Putamen (tissue), 1 donor: Measurements from ENCODE around the gene SPG11.
A peak's percentile ranks its signal among the peaks of the same experiment; 100 is the strongest.
"Not testable (repeated sequence)": the region's sequence is repeated elsewhere in the genome, so short reads cannot be mapped to it uniquely, and the experiment has no call there.

Experiments used
- DNase-seq: peaks from one replicate; pipeline ENCODE4 v3.0.0-alpha.2; 2016; ENCODE audit warnings: low spot score

SPG11 gene, protein sequence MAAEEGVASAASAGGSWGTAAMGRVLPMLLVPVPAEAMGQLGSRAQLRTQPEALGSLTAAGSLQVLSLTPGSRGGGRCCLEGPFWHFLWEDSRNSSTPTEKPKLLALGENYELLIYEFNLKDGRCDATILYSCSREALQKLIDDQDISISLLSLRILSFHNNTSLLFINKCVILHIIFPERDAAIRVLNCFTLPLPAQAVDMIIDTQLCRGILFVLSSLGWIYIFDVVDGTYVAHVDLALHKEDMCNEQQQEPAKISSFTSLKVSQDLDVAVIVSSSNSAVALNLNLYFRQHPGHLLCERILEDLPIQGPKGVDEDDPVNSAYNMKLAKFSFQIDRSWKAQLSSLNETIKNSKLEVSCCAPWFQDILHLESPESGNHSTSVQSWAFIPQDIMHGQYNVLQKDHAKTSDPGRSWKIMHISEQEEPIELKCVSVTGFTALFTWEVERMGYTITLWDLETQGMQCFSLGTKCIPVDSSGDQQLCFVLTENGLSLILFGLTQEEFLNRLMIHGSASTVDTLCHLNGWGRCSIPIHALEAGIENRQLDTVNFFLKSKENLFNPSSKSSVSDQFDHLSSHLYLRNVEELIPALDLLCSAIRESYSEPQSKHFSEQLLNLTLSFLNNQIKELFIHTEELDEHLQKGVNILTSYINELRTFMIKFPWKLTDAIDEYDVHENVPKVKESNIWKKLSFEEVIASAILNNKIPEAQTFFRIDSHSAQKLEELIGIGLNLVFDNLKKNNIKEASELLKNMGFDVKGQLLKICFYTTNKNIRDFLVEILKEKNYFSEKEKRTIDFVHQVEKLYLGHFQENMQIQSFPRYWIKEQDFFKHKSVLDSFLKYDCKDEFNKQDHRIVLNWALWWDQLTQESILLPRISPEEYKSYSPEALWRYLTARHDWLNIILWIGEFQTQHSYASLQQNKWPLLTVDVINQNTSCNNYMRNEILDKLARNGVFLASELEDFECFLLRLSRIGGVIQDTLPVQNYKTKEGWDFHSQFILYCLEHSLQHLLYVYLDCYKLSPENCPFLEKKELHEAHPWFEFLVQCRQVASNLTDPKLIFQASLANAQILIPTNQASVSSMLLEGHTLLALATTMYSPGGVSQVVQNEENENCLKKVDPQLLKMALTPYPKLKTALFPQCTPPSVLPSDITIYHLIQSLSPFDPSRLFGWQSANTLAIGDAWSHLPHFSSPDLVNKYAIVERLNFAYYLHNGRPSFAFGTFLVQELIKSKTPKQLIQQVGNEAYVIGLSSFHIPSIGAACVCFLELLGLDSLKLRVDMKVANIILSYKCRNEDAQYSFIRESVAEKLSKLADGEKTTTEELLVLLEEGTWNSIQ (N-terminal part only)

DNA sequence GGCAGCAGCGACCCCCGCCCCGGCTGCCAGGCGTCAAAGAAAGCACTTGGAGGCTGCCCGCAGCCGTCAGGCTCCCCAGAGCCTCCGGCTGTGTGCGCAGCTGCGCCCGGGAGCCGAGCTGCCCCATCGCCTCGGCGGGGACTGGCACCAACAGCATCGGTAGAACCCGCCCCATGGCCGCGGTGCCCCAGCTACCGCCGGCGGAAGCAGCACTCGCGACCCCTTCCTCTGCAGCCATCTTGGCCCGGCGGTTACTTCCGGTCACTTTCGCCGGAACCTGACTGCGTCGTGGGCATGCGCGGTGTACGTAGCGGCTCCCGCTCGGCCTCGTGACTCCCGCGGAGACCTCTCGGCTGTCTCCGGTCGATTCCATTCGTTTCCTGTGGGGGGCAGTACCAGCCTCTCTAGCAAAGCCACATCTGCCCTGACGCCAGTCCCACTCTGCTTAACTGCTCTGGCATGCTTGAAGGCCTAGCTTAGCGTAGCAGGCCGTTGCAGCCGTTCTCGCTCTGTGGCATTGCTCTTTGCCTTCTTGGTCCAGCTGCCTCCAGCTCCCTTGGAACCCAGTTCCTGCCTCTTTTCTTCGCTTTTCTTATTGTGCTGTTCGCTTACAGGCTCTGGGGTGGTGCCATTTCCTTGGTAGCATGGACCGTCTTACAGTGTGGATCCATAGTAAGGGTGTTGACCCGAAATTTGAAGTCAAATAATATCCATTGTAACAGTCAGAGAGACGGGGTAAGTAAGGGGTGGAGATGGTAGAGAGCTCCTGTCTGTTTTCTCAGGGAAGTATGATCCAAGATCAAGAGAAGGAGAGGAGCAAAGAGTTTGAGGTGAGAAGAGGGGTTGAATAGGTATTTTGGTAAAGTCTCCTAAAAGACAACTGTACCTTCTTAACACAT lies at the start of gene SPG11:
Gene SPG11, minus strand, starts transcription at position 253 of the 899 bp plus-strand sequence. Its CDS starts 15 bp downstream, at position 238.
- DNase-seq = peak; percentile 97

DNA sequence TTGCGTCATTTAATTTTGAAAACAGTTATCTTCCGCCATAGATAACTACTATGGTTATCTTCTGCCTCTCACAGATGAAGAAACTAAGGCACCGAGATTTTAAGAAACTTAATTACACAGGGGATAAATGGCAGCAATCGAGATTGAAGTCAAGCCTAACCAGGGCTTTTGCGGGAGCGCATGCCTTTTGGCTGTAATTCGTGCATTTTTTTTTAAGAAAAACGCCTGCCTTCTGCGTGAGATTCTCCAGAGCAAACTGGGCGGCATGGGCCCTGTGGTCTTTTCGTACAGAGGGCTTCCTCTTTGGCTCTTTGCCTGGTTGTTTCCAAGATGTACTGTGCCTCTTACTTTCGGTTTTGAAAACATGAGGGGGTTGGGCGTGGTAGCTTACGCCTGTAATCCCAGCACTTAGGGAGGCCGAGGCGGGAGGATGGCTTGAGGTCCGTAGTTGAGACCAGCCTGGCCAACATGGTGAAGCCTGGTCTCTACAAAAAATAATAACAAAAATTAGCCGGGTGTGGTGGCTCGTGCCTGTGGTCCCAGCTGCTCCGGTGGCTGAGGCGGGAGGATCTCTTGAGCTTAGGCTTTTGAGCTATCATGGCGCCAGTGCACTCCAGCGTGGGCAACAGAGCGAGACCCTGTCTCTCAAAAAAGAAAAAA lies 49.0 kb upstream of the SPG11 start:
- DNase-seq = peak; percentile 69

DNA sequence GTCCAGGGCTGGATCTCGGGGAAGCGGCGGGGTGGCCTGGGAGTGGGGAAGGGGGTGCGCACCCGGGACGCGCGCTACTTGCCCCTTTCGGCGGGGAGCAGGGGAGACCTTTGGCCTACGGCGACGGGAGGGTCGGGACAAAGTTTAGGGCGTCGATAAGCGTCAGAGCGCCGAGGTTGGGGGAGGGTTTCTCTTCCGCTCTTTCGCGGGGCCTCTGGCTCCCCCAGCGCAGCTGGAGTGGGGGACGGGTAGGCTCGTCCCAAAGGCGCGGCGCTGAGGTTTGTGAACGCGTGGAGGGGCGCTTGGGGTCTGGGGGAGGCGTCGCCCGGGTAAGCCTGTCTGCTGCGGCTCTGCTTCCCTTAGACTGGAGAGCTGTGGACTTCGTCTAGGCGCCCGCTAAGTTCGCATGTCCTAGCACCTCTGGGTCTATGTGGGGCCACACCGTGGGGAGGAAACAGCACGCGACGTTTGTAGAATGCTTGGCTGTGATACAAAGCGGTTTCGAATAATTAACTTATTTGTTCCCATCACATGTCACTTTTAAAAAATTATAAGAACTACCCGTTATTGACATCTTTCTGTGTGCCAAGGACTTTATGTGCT lies 48.4 kb upstream of the SPG11 start:
- no peak for DNase-seq

DNA sequence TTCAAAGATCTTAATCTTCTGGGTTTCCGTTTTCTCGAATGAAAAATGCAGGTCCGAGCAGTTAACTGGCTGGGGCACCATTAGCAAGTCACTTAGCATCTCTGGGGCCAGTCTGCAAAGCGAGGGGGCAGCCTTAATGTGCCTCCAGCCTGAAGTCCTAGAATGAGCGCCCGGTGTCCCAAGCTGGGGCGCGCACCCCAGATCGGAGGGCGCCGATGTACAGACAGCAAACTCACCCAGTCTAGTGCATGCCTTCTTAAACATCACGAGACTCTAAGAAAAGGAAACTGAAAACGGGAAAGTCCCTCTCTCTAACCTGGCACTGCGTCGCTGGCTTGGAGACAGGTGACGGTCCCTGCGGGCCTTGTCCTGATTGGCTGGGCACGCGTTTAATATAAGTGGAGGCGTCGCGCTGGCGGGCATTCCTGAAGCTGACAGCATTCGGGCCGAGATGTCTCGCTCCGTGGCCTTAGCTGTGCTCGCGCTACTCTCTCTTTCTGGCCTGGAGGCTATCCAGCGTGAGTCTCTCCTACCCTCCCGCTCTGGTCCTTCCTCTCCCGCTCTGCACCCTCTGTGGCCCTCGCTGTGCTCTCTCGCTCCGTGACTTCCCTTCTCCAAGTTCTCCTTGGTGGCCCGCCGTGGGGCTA lies 47.8 kb upstream of the SPG11 start, which contains the start of the genes B2M and PATL2:
Gene B2M, plus strand, starts transcription at position 422 of the 647 bp plus-strand sequence. Its CDS starts 30 bp downstream, at position 452.
Gene PATL2, minus strand, starts transcription at position 228 of the 647 bp plus-strand sequence. CDS start 34,833 bp downstream, outside the sequence.
- DNase-seq = peak; percentile 96

DNA sequence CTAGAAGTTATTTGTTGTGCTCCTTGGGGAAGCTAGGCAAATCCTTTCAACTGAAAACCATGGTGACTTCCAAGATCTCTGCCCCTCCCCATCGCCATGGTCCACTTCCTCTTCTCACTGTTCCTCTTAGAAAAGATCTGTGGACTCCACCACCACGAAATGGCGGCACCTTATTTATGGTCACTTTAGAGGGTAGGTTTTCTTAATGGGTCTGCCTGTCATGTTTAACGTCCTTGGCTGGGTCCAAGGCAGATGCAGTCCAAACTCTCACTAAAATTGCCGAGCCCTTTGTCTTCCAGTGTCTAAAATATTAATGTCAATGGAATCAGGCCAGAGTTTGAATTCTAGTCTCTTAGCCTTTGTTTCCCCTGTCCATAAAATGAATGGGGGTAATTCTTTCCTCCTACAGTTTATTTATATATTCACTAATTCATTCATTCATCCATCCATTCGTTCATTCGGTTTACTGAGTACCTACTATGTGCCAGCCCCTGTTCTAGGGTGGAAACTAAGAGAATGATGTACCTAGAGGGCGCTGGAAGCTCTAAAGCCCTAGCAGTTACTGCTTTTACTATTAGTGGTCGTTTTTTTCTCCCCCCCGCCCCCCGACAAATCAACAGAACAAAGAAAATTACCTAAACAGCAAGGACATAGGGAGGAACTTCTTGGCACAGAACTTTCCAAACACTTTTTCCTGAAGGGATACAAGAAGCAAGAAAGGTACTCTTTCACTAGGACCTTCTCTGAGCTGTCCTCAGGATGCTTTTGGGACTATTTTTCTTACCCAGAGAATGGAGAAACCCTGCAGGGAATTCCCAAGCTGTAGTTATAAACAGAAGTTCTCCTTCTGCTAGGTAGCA lies 47.0 kb upstream of the SPG11 start:
- DNase-seq = no peak

DNA sequence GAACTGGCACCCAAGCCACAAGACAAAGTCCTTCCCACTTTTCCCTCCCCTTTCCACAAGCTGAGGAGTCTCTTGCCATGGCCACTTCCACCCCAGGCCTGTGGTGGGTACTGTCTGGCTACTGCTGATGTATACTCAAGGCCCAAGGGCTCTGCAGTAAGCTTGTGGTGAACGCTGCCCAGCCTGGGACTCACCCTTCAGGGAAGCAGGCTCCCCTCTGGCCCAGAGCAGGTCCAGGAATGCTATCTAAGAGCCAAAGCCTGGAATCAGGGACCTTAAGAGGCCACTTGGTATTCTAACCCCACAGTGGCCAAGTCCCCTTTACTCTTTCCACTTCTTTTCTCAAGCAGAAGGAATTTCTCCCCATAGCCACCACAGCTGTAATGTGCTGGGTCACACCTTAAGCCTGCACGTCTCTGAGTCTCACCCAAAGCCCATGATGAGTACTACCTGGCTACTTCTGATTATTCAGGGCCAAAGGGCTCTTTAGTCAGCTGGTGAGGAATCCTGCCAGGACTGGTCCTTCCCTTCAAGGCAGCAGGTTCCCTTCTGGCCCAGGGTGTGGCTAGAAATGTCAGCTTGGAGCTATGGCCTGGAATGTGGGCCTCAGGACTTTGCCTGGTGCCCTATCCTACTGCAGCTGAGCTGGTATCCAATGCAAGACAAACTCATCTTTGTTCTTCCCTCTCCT lies 43.6 kb upstream of the SPG11 start:
- DNase-seq = no peak

DNA sequence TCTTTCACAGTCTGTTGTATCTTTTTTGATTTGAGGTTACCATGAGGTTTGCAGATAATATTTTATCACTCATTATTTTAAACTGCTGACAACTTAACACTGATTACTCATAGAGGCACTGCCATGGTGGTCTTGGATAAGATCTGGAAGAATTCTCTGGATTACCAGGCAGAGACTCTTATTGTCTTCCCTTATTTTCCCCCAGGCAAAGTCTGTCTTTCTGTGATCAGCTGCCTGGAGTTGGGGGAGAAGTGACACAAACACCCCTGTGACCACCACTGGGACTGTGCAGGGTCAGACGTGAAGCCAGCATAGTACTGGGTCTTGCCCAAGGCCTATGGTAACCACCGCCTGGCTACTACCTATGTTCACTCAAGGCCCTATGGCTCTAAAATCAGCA lies 42.9 kb upstream of the SPG11 start:
- no peak for DNase-seq

DNA sequence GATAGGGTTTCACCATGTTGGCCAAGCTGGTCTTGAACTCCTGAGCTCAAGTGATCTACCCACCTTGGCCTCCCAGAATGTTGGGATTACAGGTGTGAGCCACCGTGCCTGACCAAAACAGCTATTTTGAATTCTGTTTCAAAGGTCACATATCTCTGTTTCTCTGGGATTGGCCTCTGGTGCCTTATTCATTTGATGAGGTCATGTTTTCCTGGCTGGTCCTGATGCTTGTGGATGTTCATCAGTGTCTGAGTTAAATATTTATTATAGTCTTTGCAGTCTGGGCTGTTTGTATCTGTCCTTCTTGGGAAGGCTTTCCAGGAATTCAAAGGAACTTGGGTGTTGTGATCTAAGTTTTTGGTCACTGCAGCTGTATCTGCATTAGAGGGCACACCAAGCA lies 42.5 kb upstream of the SPG11 start:
- no peak for DNase-seq

DNA sequence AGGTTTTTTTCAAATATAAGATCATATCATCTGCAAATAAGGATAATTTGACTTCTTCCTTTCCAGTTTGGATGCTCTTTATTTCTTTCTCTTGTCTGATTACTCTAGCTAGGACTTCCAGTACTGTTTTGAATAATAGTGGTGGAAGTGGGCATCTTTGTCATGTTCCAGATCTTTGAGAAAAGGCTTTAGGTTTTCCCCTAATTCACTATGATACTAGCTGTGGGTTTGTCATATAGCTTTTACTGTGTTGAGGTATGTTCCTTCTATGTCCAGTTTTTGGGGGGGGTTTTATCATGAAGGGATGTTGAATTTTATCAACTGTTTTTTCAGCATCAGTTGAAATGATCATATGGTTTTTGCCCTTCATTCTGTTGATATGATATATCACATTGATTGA lies 37.2 kb upstream of the SPG11 start:
- not testable (repeated sequence) for DNase-seq

DNA sequence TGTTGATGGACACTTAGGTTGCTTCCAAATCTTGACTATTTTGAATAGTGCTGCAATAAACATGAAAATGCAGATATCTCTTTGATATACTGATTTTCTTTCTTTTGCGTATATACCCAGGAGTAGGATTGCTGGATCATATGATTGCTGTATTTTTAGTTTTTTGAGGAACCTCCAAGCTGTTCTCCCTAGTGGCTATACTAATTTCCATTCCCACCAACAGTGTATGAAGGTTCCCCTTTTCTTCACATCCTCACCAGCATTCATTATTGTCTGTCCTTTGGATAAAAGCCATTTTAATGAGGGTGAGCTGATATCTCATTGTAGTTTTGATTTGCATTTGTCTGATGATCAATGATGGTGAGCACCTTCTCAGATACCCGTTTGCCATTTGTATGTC lies 35.2 kb upstream of the SPG11 start:
- no peak for DNase-seq

DNA sequence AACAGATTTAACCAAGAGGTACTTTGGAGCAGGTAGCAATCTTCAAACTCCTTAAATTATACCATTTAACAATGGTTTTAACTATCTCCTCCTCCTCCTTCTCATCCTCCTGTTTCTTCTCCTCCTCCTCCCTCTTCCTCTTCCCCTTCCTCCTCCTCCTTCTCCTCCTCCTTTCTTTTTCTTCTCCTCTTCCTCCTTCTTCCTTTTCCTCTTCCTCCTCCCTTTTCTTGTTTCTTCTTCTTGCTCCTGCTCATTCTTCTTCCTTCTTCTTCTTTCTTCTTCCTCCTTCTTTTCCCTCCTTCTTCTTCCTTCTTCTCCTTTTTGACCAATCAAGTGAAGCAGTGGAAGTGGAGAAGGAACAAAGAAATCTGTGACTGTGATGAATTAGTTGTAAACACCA lies 33.6 kb upstream of the SPG11 start:
- DNase-seq = no peak

DNA sequence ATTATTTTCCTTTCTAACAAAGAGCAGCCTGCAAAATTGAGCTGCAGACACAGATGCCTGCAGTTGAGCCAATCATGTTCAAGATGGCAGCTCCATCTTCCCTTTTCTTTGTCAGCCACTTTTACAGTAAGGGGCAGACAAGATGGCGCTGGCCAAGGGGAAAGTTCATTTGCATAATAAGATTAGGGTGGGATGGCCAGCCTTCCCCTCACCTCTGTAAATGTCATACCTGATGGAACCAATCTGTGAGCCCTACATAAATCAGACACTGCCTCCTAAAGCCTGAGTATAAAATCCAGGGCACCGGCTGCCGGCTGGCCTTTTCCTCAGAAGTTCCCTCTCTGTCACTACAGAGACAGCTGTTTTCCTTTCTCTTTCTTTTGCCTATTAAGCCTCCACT lies 31.8 kb upstream of the SPG11 start:
- DNase-seq = no peak

DNA sequence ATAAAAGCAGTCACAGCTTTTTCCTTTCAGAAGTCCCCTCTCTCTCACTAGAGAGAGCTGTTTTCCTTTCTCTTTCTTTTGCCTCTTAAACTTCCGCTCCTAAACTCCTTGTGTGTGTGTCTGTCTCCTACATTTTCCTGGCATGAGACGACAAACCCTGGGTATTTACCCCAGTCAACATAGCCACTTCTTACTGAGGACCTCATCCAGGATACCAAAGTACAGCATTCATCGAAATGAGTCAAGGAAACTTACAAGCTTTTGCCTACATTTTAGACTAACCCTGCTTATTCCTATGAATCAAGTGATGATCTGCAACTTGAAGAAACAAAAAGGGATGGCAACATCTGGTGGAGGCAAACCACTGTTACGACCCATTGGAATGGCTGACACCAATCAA lies 31.0 kb upstream of the SPG11 start:
- DNase-seq = no peak

DNA sequence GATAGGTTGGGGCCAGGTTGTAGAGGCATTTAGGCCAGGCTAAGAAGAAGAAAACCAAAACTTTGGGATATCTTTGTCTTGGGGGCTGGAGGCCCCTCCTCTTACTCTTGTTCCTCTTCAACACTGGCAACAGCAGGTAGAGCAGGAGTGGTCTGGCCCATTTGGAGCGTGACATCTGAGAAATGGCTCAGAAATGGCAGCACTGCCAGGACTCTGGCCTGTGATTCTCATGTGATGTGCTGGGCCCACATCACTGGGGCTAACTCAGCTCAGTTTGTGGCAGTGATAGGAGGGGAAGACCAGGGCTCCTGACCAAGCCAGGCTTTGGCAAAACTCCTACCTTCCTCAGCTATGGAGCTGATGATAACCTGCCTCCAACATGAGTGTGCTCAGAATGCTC lies 29.2 kb upstream of the SPG11 start:
- DNase-seq = no peak

DNA sequence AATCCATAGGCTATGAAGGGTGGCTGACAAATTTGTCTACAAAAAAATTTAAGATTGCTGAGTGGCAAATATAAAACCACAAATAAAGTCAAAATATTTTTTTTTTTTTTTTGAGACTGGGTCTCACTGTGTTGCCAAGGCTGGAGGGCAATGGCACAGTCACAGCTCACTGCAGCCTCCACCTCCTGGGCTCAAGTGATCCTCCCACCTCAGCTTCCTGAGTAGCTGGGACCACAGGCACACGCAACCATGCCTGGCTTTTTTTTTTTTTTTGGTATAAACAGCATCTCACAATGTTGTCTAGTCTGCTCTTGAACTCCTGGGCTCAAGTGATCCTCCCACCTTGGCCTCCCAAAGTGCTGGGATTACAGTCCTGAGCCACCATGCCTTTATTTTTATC lies 26.8 kb upstream of the SPG11 start:
- DNase-seq = not testable (repeated sequence)

DNA sequence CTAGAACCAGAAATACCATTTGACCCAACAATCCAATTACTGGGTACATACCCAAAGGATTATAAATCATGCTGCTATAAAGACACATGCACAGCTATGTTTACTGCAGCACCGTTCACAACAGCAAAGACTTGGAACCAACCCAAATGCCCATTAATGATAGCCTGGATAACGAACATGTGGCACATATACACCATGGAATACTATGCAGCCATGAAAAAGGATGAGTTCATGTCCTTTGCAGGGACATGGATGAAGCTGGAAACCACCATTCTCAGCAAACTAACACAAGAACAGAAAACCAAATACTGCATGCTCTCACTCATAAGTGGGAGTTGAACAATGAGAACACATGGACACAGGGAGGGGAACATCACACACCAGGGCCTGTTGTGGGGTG lies 25.9 kb upstream of the SPG11 start:
- DNase-seq = not testable (repeated sequence)

DNA sequence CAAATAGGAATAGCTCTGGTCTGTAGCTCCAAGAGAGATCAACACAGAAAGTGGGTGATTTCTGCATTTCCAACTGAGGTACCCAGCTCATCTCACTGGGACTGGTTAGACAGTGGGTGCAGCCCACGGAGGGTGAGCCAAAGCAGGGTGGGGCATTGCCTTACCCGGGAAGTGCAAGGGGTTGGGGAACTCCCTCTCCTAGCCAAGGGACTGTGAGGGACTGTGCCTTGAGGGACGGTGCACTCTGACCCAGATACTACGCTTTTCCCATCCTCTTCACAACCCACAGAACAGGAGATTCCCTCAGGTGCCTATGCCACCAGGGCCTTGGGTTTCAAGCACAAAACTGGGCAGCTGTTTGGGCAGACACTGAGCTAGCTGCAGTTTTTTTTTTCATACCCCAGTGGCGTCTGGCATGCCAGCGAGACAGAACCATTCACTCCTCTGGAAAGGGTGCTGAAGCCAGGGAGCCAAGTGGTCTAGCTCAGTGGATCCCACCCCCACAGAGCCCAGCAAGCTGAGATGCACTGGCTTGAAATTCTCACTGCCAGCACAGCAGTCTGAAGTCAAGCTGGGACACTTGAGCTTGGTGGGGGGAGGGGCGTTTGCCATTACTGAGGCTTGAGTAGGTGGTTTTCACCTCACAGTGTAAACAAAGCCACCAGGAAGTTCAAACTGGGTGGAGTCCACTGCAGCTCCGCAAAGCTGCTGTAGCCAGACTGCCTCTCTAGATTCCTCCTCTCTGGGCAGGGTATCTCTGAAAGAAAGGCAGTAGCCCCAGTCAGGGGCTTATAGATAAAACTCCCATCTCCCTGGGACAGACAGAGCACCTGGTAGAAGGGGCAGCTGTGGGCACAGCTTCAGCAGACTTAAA lies 19.6 kb upstream of the SPG11 start:
- DNase-seq = not testable (repeated sequence)
